ENCODE results near the gene PRUNE1. TPM values are rescaled to one million over a fixed set of nuclear protein-coding genes. Genes with fewer than 3 reads are reported as not detected.

Gene PRUNE1
- total and polyA plus RNA-seq, 2 experiments from 2014 or later, result 51.6 to 52.2 TPM

GRCh38 chr1:151067185-151067584 is 58.9 kb downstream of the PRUNE1 start:
- H3K27ac ChIP-seq, result peak overlapping the region; percentile 69

GRCh38 chr1:151069103-151069486 is 60.8 kb downstream of the PRUNE1 start:
- Histone ChIP-seq H3K9me3 (ENCODE audit: low read depth) (no peaks in the 10 kb centered on the region), H3K27me3 (no peaks in the 10 kb centered on the region), H3K4me3 (no peak overlapping the region), H3K36me3 (no peaks in the 10 kb centered on the region), H3K4me1 (ENCODE audit: low read depth) (no peaks in the 10 kb centered on the region), H3K27ac (peak overlapping the region; percentile 69)
- no peak for DNase-seq (ENCODE audit: low read depth in 1 of 2, low spot score in 1 of 2)
- no peak for TF ChIP-seq CTCF (IDR thresholded peaks at IDR 0.05; ENCODE audit: low read depth, low read length)

More at GRCh38 chr1:151067185-151067584, 58.9 kb downstream of the PRUNE1 start:
- no peaks in the 10 kb centered on the region for H3K9me3 ChIP-seq (ENCODE audit: low read depth)
- no peaks in the 10 kb centered on the region for H3K36me3 ChIP-seq
- DNase-seq (ENCODE audit: low read depth in 1 of 2, low spot score in 1 of 2), result no peak
- H3K27me3 ChIP-seq, result no peaks in the 10 kb centered on the region
- TF ChIP-seq CTCF (IDR thresholded peaks at IDR 0.05; ENCODE audit: low read depth, low read length), result no peak
- no peak overlapping the region for H3K4me3 ChIP-seq
- no peaks in the 10 kb centered on the region for H3K4me1 ChIP-seq (ENCODE audit: low read depth)

GRCh38 chr1:151070474-151071276 is 62.4 kb downstream of the PRUNE1 start, which contains the start of gene GABPB2:
Gene GABPB2 (plus strand): TSS chr1:151070761. CDS start chr1:151088190, 17,429 bp downstream.
- H3K9me3 ChIP-seq (ENCODE audit: low read depth), result no peaks in the 10 kb centered on the region
- peak within 1 kb of the TSS; percentile 96 for H3K27ac ChIP-seq
- peak; percentile 87 for TF ChIP-seq CTCF (IDR thresholded peaks at IDR 0.05; ENCODE audit: low read depth, low read length)
- no peaks in the 10 kb centered on the region for H3K36me3 ChIP-seq
- no peaks in the 10 kb centered on the region for H3K27me3 ChIP-seq
- peak within 1 kb of the TSS; percentile 67 for H3K4me3 ChIP-seq
- no peaks in the 10 kb centered on the region for H3K4me1 ChIP-seq (ENCODE audit: low read depth)
- peak; percentile 84 to 99 for DNase-seq (ENCODE audit: low read depth in 1 of 2, low spot score in 1 of 2)

GRCh38 chr1:151072224-151072623 is 64.0 kb downstream of the PRUNE1 start:
- no peak for TF ChIP-seq CTCF (IDR thresholded peaks at IDR 0.05; ENCODE audit: low read depth, low read length)
- H3K27me3 ChIP-seq, result no peaks in the 10 kb centered on the region

More at GRCh38 chr1:151072224-151072623, 64.0 kb downstream of the PRUNE1 start:
- no peak for DNase-seq (ENCODE audit: low read depth in 1 of 2, low spot score in 1 of 2)
- Histone ChIP-seq H3K4me3 (no peak overlapping the region), H3K36me3 (no peaks in the 10 kb centered on the region), H3K27ac (no peak overlapping the region), H3K9me3 (ENCODE audit: low read depth) (no peaks in the 10 kb centered on the region), H3K4me1 (ENCODE audit: low read depth) (no peaks in the 10 kb centered on the region)

Other genes with a start within 250 kb of the PRUNE1 start
- gene CTSS, start 242.7 kb upstream of the PRUNE1 start, total RNA-seq, result 0.03 TPM in 1 of 2 replicates, not detected in the other
- gene CTSS, start 242.7 kb upstream of the PRUNE1 start, polyA plus RNA-seq, result not detected in 2 replicates
- 1.7 and 2.0 TPM in 2 replicates for gene CTSK, start 200.2 kb upstream of the PRUNE1 start, total RNA-seq
- 2.2 and 3.8 TPM in 2 replicates for gene CTSK, start 200.2 kb upstream of the PRUNE1 start, polyA plus RNA-seq
- 46.8 and 87.3 TPM in 2 replicates for gene ARNT, start 131.8 kb upstream of the PRUNE1 start, total RNA-seq
- 29.4 and 44.0 TPM in 2 replicates for gene ARNT, start 131.8 kb upstream of the PRUNE1 start, polyA plus RNA-seq
- gene CTXND2, start 121.3 kb upstream of the PRUNE1 start, total RNA-seq, result not detected in 2 replicates
- gene CTXND2, start 121.3 kb upstream of the PRUNE1 start, polyA plus RNA-seq, result not detected in 2 replicates
- gene SETDB1, start 82.1 kb upstream of the PRUNE1 start, total RNA-seq, result 37.8 and 69.9 TPM in 2 replicates
- gene SETDB1, start 82.1 kb upstream of the PRUNE1 start, polyA plus RNA-seq, result 20.1 and 23.7 TPM in 2 replicates
- 64.7 and 65.0 TPM in 2 replicates for gene CERS2, start 33.6 kb upstream of the PRUNE1 start, total RNA-seq
- gene CERS2, start 33.6 kb upstream of the PRUNE1 start, polyA plus RNA-seq, result 119 and 124 TPM in 2 replicates
- gene ANXA9, start 26.2 kb upstream of the PRUNE1 start, total RNA-seq, result 0.21 and 1.7 TPM in 2 replicates
- gene ANXA9, start 26.2 kb upstream of the PRUNE1 start, polyA plus RNA-seq, result 1.4 and 2.0 TPM in 2 replicates
- gene MINDY1, start 1.5 kb upstream of the PRUNE1 start, total RNA-seq, result 29.3 and 35.6 TPM in 2 replicates
- 11.5 and 18.9 TPM in 2 replicates for gene MINDY1, start 1.5 kb upstream of the PRUNE1 start, polyA plus RNA-seq
- gene BNIPL, start 28.1 kb downstream of the PRUNE1 start, total RNA-seq, result 0.66 and 1.3 TPM in 2 replicates
- 0.65 and 1.3 TPM in 2 replicates for gene BNIPL, start 28.1 kb downstream of the PRUNE1 start, polyA plus RNA-seq
- 11.6 and 13.6 TPM in 2 replicates for gene C1orf56, start 39.3 kb downstream of the PRUNE1 start, total RNA-seq
- 15.6 TPM in 2 replicates for gene C1orf56, start 39.3 kb downstream of the PRUNE1 start, polyA plus RNA-seq
- 42.8 and 49.3 TPM in 2 replicates for gene CDC42SE1, start 51.2 kb downstream of the PRUNE1 start, total RNA-seq
- gene CDC42SE1, start 51.2 kb downstream of the PRUNE1 start, polyA plus RNA-seq, result 24.0 and 25.4 TPM in 2 replicates
- gene MLLT11, start 51.9 kb downstream of the PRUNE1 start, total RNA-seq, result 15.1 and 30.1 TPM in 2 replicates
- 54.5 and 91.6 TPM in 2 replicates for gene MLLT11, start 51.9 kb downstream of the PRUNE1 start, polyA plus RNA-seq
- 2.9 and 4.6 TPM in 2 replicates for gene GABPB2, start 62.3 kb downstream of the PRUNE1 start, total RNA-seq
- 1.6 and 1.7 TPM in 2 replicates for gene GABPB2, start 62.3 kb downstream of the PRUNE1 start, polyA plus RNA-seq
- 22.0 and 28.1 TPM in 2 replicates for gene SEMA6C, start 138.2 kb downstream of the PRUNE1 start, total RNA-seq
- gene SEMA6C, start 138.2 kb downstream of the PRUNE1 start, polyA plus RNA-seq, result 23.3 and 29.9 TPM in 2 replicates
- gene TNFAIP8L2, start 148.2 kb downstream of the PRUNE1 start, total RNA-seq, result 0.45 TPM in 1 of 2 replicates, not detected in the other
- 0.20 and 0.39 TPM in 2 replicates for gene TNFAIP8L2, start 148.2 kb downstream of the PRUNE1 start, polyA plus RNA-seq
- gene LYSMD1, start 157.5 kb downstream of the PRUNE1 start, total RNA-seq, result 19.7 and 26.7 TPM in 2 replicates
- gene LYSMD1, start 157.5 kb downstream of the PRUNE1 start, polyA plus RNA-seq, result 4.9 and 8.0 TPM in 2 replicates
- 30.8 and 50.9 TPM in 2 replicates for gene SCNM1, start 157.7 kb downstream of the PRUNE1 start, total RNA-seq
- gene SCNM1, start 157.7 kb downstream of the PRUNE1 start, polyA plus RNA-seq, result 66.5 and 80.7 TPM in 2 replicates
- 0.48 TPM in 1 of 2 replicates, not detected in the other for gene TMOD4, start 167.5 kb downstream of the PRUNE1 start, total RNA-seq
- 0.44 TPM in 1 of 2 replicates, not detected in the other for gene TMOD4, start 167.5 kb downstream of the PRUNE1 start, polyA plus RNA-seq
- 47.5 and 60.0 TPM in 2 replicates for gene VPS72, start 181.7 kb downstream of the PRUNE1 start, total RNA-seq
- 64.7 and 82.7 TPM in 2 replicates for gene VPS72, start 181.7 kb downstream of the PRUNE1 start, polyA plus RNA-seq
- gene PIP5K1A, start 190.1 kb downstream of the PRUNE1 start, total RNA-seq, result 36.4 and 91.3 TPM in 2 replicates
- gene PIP5K1A, start 190.1 kb downstream of the PRUNE1 start, polyA plus RNA-seq, result 21.6 and 28.8 TPM in 2 replicates
- 140 and 199 TPM in 2 replicates for gene PSMD4, start 246.3 kb downstream of the PRUNE1 start, total RNA-seq
- gene PSMD4, start 246.3 kb downstream of the PRUNE1 start, polyA plus RNA-seq, result 246 and 277 TPM in 2 replicates

Measured in cardiac muscle cell (in vitro differentiated cells and primary cell).